GM21825 (cell line): Measurements from ENCODE around the gene CRTC1.
"Not testable (repeated sequence)": the region's sequence is repeated elsewhere in the genome, so short reads cannot be mapped to it uniquely, and the experiment has no call there.

Experiments used
- ATAC-seq: cut with Tn5 transposase; IDR thresholded peaks from one replicate; pipeline ENCODE4 v1.9.1; 2021; ENCODE audit warnings: mild to moderate bottlenecking, moderate library complexity; ENCODE audit not compliant: unreplicated experiment

CRTC1 gene

GRCh38 chr19:18668744-18669523 is 14.5 kb upstream of the CRTC1 start:
- ATAC-seq = no peak

- ATAC-seq = no peak
Observed at GRCh38 chr19:18669524-18669817, 14.0 kb upstream of the CRTC1 start.

DNA sequence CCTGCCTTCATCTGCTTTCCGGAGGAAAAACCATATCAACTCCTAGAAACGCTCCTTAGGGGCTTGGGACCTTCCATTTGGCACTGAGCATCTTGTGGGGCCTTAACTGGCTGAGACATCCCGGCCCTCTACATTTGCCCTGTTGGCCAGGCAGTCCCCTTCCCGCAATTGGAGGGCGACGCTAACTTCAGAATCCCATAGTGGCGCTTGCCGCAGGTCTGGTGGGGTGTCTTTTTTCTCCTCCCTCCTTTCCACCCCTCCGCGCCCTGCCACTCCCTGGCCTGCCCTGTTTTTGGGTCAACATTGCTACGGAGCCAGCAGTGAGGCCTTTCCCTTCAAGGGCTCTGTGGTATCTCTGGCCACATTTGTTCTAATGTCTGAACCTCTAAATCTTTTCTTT is 13.6 kb upstream of the CRTC1 start:
- no peak for ATAC-seq

GRCh38 chr19:18670312-18670711 is 13.2 kb upstream of the CRTC1 start:
- no peak for ATAC-seq

- ATAC-seq = no peak
Observed at GRCh38 chr19:18671303-18672043, 12.0 kb upstream of the CRTC1 start.

- no peak for ATAC-seq
Observed at GRCh38 chr19:18672044-18672451, 11.4 kb upstream of the CRTC1 start.

- no peak for ATAC-seq
Observed at GRCh38 chr19:18672606-18673337, 10.7 kb upstream of the CRTC1 start.

DNA sequence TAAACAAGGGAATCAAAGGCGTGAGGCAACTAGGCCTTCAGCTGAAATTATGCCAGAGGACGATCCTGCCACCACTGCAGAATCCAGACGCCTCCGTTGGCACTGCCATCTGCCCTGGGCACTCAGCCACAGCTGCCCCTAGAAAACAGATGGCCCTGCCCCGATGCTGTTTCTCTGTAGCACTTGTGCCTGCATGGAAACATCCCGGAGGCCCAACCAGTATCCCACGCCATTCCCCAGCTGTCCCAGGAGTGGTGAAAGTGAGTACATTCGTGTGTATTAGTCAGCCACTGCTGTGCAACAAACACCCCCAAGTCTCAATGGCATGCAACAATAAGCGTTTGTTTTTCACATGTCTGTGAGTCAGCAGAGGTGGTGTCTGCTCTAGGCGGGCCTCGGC is 8.9 kb upstream of the CRTC1 start:
- ATAC-seq = no peak

- ATAC-seq = no peak
Observed at GRCh38 chr19:18675779-18676178, 7.7 kb upstream of the CRTC1 start.

DNA sequence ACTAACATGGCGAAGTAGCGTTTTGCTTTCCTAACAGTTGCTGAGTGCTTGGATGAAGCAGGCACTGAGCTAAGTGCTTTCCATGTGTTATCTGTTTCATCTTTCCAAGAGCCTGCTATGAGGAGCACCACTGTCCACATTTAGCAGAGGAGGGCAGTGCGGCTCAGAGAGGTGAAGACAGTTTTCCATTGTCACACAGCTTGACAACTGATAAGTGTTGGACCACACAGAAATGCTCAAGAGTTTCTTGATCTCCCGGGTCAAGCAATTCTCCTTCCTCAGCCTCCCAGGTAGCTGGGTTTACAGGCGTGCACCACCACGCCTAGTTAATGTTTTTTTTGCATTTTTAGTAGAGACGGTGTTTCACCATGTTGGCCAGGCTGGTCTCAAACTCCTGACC is 6.8 kb upstream of the CRTC1 start:
- ATAC-seq = no peak

DNA sequence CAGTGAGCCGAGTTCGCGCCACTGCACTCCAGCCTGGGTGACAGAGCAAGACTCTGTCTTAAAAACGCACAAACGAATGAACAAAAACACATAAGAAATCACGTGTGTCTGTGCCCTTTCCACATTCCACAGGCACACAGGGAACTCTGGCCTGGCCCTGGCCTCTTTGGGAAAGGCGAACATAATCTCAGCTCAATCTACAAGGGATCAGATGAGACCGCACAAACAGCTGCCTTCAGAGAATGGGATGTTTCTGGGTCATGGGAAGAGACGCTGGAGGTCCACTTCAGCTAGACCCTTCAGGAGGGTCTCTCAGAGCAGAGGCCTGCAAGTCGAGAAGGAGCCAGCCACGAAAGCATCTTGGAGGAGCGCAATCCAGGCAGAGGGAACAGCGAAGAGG is 6.3 kb upstream of the CRTC1 start:
- ATAC-seq = no peak

DNA sequence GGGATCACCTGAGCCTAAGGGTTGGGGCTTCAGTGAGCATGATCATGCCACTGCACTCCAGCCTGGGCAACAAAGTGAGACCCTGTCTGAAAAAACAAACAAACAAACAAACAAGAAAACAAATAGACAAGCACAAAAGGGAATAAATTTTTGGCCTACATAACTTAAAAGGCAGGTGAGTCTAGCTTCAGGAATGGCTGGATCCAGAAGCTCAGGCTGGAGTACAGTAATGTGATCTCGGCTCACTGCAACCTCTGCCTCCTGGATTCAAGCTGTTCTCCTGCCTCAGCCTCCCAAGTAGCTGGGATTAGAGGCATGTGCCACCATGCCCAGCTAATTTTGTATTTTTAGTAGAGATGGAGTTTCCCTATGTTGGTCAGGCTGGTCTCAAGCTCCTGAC is 3.3 kb upstream of the CRTC1 start:
- not testable (repeated sequence) for ATAC-seq

DNA sequence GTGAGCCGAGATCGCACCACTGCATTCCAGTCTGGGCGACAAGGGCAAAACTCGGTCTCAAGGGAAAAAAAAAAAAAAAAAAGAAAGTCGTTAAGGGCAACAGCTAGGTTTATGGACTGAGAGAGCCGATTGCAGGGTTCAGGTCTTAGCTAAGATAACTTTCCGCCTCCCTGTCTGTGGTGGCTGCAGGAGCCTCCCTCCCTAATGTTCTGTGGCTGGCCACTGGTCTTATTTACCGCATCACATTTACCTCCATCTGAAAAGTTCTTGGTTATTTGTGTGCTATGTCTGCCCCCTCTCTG is 722 bp upstream of the CRTC1 start:
- no peak for ATAC-seq

- peak; percentile 23 for ATAC-seq
Observed at GRCh38 chr19:18683958-18684641, 620 bp downstream of the CRTC1 start.

DNA sequence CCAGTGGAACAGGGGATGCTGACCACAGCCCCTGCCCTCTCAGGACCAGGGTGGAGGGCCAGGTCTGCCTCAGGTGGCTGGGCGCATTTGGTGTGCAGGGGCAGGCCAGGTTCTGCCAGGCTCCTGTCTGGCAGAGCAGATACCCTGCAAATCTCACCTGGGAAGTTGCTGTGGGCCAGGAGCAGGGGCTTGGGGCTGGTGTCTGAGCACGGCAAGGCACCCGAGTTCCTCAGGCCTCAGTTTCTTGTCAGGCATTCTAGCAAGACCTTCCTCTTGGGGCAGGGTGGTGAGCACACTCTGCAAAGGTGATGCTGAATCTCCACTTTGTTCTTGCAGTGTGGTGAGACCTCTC is 1.1 kb downstream of the CRTC1 start:
- ATAC-seq = peak; percentile 9

GRCh38 chr19:18685597-18686190 is 2.2 kb downstream of the CRTC1 start:
- no peak for ATAC-seq

GRCh38 chr19:18687740-18688465 is 4.4 kb downstream of the CRTC1 start:
- ATAC-seq = no peak

DNA sequence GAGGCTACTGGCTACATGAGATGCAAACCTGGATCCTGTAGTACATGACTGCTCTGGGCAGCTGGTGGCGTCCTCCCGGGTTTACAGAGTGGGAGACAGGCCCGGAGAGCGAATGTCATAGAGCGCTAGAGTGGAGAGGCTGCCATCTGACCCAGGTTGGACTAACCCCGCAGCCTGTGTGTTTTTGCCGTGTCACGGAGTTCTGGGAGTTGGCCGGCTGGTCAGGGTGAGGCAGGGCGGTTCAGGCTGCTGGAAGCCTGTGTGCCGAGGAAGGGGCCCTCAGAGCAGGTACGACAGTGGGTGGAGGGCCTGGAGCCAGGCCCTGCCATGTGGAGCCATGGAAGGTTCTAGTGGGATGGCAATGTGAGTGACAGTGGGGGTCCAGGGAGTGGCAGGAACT is 12.5 kb downstream of the CRTC1 start:
- no peak for ATAC-seq

- no peak for ATAC-seq
Observed at GRCh38 chr19:18697680-18698079, 14.2 kb downstream of the CRTC1 start.

DNA sequence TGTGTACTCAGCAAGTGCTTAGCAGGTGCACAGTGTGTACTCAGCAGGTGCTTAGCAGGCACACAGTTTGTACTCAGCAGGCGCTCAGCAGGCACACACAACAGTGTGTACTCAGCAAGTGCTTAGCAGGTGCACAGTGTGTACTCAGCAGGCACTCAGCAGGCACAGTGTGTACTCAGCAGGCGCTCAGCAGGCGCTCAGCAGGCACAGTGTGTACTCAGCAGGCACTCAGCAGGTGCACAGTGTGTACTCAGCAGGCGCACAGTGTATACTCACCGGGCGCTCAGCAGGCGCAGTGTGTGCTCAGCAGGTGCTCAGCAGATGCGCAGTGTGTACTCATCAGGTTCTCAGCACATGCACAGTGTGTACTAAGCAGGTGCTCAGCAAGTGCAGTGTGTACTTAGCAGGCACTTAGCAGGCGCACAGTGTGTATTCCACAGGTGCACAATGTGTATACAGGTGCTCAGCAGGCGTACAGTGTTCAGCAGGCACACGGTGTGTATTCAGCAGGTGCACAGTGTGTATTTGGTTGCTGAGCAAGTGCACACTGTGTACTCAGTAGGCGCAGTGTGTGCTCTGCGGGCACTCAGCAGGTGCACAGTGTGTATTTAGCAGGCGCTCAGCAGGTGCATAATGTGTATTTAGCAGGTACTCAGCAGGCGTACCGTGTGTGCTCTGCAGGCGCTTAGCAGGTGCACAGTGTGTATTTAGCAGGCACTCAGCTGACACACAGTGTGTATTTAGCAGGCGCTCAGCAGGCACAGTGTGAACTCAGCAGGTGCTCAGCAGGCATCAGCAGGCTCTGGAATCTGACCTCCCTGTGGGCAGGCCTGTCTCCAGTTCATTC is 15.1 kb downstream of the CRTC1 start:
- no peak for ATAC-seq
